PC-3 (cell line): Measurements from ENCODE around the gene AFF3. TPM values are rescaled to one million over a fixed set of nuclear protein-coding genes. Genes with fewer than 3 reads are reported as not detected.

Experiments used
- ATAC-seq: fragments of 200-7000 bp; cut with Tn5 transposase; 2 replicates; pipeline ENCODE4 v1.9.1; 2020; ENCODE audit warnings: mild to moderate bottlenecking, moderate library complexity
- BruUV-seq: library from RNA; stranded (reverse); fragments of 400-500 nt; replicated peaks from 2 replicates; lab custom pipeline; 2021; lab: Mats Ljungman, UMichigan
- CTCF ChIA-PET: fragments of 300-600 bp; sonication (Branson Sonifier 250); formaldehyde crosslinking; loops from one replicate; lab custom pipeline; 2022; ENCODE audit warnings: antibody characterized with exemption; lab: Charles Lee
- POLR2A ChIA-PET: fragments of 300-600 bp; sonication (Branson Sonifier 250); formaldehyde crosslinking; loops from one replicate; lab custom pipeline; 2022; ENCODE audit warnings: antibody characterized with exemption; ENCODE audit not compliant: unreplicated experiment; lab: Charles Lee
- DNase-seq: peaks from one replicate; pipeline ENCODE4 v3.0.0-alpha.2; 2015
- H2AFZ ChIP-seq: fragments of 300-600 bp; sonication (generic); 2 replicates; pipeline ENCODE4 v1.6.0; 2016; ENCODE audit warnings: antibody characterized with exemption, low read length
- H3F3A ChIP-seq: fragments of 300-600 bp; sonication (generic); one replicate; pipeline ENCODE4 v1.6.0; 2017; ENCODE audit warnings: antibody characterized with exemption, low read length, control low read depth, mild to moderate bottlenecking; ENCODE audit not compliant: unreplicated experiment
- H3K27ac ChIP-seq: fragments of 300-600 bp; sonication (generic); 2 replicates; pipeline ENCODE4 v1.5.1; 2016; ENCODE audit warnings: mild to moderate bottlenecking, low read length
- H3K27me3 ChIP-seq: fragments of 300-600 bp; sonication (generic); 2 replicates; pipeline ENCODE4 v1.6.1; 2016; ENCODE audit warnings: low read length, mixed read lengths
- H3K36me3 ChIP-seq: fragments of 300-600 bp; sonication (generic); 2 replicates; pipeline ENCODE4 v1.6.1; 2016; ENCODE audit warnings: low read depth, mixed run types, low read length, mixed read lengths
- H3K4me1 ChIP-seq: fragments of 300-600 bp; sonication (generic); 2 replicates; pipeline ENCODE4 v1.5.1; 2016; ENCODE audit warnings: low read length; ENCODE audit not compliant: insufficient read depth
- H3K4me2 ChIP-seq: fragments of 300-600 bp; sonication (generic); 2 replicates; pipeline ENCODE4 v1.6.0; 2016; ENCODE audit warnings: low read length
- H3K4me3 ChIP-seq: fragments of 300-600 bp; sonication (generic); 2 replicates; pipeline ENCODE4 v1.5.1; 2016; ENCODE audit warnings: mild to moderate bottlenecking, low read length, mixed read lengths
- H3K79me2 ChIP-seq: fragments of 300-600 bp; sonication (generic); 2 replicates; pipeline ENCODE4 v1.6.1; 2017; ENCODE audit warnings: low read length, mixed read lengths
- H3K9ac ChIP-seq: fragments of 300-600 bp; sonication (generic); 2 replicates; pipeline ENCODE4 v1.6.0; 2016; ENCODE audit warnings: mild to moderate bottlenecking, low read length
- H3K9me2 ChIP-seq: fragments of 300-600 bp; sonication (generic); replicated peaks from 2 replicates; pipeline ENCODE4 v1.6.1; 2016; ENCODE audit warnings: mixed run types, low read length, mixed read lengths
- H3K9me3 ChIP-seq: fragments of 300-600 bp; sonication (generic); 2 replicates; pipeline ENCODE4 v1.6.1; 2016; ENCODE audit warnings: low read length, mixed read lengths
- H4K20me1 ChIP-seq: fragments of 300-600 bp; sonication (generic); 2 replicates; pipeline ENCODE4 v1.6.1; 2016; ENCODE audit warnings: low read length, mixed read lengths
- EZH2 ChIP-seq: fragments of 300-600 bp; sonication (generic); IDR thresholded peaks from one replicate; pipeline ENCODE4 v1.6.1; 2017; ENCODE audit warnings: antibody characterized with exemption, mild to moderate bottlenecking, low read length; ENCODE audit not compliant: unreplicated experiment
- EZH2phosphoT487 ChIP-seq: fragments of 300-600 bp; sonication (generic); IDR thresholded peaks from 2 replicates; pipeline ENCODE4 v1.6.1; 2018; ENCODE audit warnings: mild to moderate bottlenecking, antibody characterized with exemption, low read length, borderline replicate concordance
- intact Hi-C: fragments of 100-400 bp; cut with micrococcal nuclease; formaldehyde crosslinking; loops from 2 replicates; pipeline ENCODE4 v1.9.0; 2023
- total RNA-seq: library from RNA; depleted of rRNA; stranded (reverse); fragments of >200 nt; gene quantifications from 2 replicates; pipeline ENCODE4 v1.2.3, GENCODE V29; 2014
- TF ChIP-seq, protein P1 (sequence below): fragments of 300-600 bp; sonication (generic); conservative IDR thresholded peaks from 2 replicates; pipeline ENCODE4 v1.5.1; 2017; ENCODE audit warnings: antibody characterized with exemption, low read depth, mild to moderate bottlenecking, low read length

Gene AFF3
- total RNA-seq, 1 experiment from 2014 or later, result 0.04 TPM

DNA sequence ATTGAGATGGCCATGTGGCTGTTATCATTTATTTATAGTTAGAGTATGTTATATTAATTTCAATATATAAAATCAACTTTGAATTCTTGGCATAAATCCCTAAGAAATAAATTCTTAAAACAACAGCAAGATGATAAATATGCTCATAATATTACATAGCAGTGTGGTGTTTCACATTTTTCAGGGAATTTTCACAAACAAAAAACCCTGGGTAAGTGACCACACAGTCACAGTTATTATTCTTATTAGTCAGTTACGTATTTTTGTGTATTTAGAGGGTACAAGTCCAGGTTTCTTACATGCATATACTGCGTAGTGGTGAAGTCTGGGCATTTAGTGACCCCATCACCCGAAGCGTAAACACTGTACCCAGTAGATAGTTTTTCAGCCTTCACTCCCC, 363.1 kb downstream of the AFF3 start:
- no peaks in the 10 kb centered on the region for H3K9me2 ChIP-seq
- H2AFZ ChIP-seq, result no peak overlapping the region
- no peaks in the 10 kb centered on the region for H3K4me1 ChIP-seq
- TF ChIP-seq EZH2phosphoT487 (no peak), EZH2 (no peak)
- TF ChIP-seq, protein P1, sequence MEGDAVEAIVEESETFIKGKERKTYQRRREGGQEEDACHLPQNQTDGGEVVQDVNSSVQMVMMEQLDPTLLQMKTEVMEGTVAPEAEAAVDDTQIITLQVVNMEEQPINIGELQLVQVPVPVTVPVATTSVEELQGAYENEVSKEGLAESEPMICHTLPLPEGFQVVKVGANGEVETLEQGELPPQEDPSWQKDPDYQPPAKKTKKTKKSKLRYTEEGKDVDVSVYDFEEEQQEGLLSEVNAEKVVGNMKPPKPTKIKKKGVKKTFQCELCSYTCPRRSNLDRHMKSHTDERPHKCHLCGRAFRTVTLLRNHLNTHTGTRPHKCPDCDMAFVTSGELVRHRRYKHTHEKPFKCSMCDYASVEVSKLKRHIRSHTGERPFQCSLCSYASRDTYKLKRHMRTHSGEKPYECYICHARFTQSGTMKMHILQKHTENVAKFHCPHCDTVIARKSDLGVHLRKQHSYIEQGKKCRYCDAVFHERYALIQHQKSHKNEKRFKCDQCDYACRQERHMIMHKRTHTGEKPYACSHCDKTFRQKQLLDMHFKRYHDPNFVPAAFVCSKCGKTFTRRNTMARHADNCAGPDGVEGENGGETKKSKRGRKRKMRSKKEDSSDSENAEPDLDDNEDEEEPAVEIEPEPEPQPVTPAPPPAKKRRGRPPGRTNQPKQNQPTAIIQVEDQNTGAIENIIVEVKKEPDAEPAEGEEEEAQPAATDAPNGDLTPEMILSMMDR, result no peak
- ATAC-seq (no peak), DNase-seq (no peak)
- H3F3A ChIP-seq, result no peaks in the 10 kb centered on the region
- no peak overlapping the region for H3K9ac ChIP-seq
- CTCF ChIA-PET, result no interaction called here
- no peaks in the 10 kb centered on the region for H3K36me3 ChIP-seq
- H3K27ac ChIP-seq, result no peak overlapping the region
- H3K27me3 ChIP-seq, result no peaks in the 10 kb centered on the region
- intact Hi-C loops, result no loop called here
- POLR2A ChIA-PET, result no interaction called here
- no TSS peak for BruUV-seq
- H3K4me2 ChIP-seq, result no peak overlapping the region
- H3K4me3 ChIP-seq, result no peak overlapping the region
- no peaks in the 10 kb centered on the region for H3K79me2 ChIP-seq
- H4K20me1 ChIP-seq, result no peaks in the 10 kb centered on the region
- no peaks in the 10 kb centered on the region for H3K9me3 ChIP-seq

DNA sequence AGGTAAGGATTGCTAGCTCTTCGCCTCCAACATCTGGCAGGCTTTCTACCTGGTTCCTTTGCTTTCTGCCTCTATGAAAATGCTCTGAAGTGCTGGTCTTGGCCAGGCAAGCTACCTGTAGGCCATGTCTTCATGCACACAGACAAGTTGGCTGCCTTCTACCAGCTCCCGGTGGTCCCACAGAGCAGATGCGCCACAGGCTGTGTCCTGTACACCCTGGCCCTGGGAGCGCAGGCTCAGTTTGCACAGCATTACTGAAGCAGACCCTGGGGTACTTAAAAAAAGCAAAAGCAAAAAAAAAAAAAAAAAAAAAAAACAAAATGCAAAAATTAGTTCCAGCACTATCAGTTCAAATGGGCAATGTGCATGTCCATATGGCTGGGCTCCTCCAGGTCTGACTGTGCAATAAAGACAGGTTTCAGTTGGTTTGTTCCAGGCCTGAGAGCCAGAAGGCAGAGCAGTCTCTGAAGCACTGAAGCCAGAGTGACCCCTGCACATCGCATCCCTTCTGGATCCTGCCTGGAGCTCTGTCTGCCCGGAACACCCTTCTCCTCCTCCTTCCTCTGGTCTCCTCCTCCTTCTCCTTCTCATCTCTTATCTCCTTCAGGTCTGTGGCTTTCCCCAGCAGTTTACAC, 364.6 kb downstream of the AFF3 start:
- Histone ChIP-seq H3K4me2 (no peak overlapping the region), H3K4me3 (no peak overlapping the region), H4K20me1 (no peaks in the 10 kb centered on the region), H3K27me3 (no peaks in the 10 kb centered on the region), H3K36me3 (no peaks in the 10 kb centered on the region), H3K27ac (no peak overlapping the region), H3K9ac (no peak overlapping the region), H3K79me2 (no peaks in the 10 kb centered on the region), H3F3A (no peaks in the 10 kb centered on the region), H3K9me2 (no peaks in the 10 kb centered on the region), H2AFZ (no peak overlapping the region), H3K9me3 (no peaks in the 10 kb centered on the region), H3K4me1 (no peaks in the 10 kb centered on the region)
- no peak for TF ChIP-seq EZH2phosphoT487
- no peak for TF ChIP-seq EZH2
- TF ChIP-seq, protein P1, result no peak
- no peak for ATAC-seq
- ChIA-PET CTCF (no interaction called here), POLR2A (no interaction called here)
- no TSS peak for BruUV-seq
- intact Hi-C loops, result no loop called here
- DNase-seq, result no peak

DNA sequence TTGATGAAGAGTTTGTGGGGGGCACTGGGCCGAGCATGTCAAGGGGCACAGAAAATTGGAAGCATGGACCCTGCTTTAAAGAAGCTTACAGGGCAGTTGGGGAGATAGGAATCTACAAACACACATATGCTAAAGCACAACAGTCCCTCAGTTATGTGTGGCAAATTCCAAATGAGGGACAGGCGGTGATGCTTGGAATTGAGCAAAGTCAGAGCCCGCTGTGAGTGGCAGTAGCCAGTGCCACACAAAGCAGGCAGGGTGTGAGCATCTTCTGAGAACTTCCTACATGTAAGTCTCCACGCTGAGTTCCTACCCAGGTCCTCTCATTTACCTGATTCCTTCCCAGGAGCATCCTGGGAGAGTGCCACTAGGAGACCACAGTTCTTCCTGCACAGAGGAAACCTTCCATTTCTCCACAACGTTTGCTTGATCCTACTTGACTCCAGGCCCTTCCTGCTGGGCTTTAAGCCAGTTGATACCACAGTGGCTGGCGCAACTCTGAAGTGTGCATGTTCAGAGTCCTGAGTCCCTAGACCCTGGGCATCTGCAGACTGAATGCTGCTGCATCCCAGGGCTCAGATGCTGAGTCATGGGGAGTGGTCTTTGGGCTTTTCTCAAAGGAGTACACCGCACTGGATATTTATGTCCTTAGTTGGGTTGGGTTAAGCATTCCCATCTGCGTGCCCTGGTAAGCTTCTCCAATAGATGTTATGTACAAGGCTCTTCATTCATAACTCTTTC, 365.3 kb downstream of the AFF3 start:
- Histone ChIP-seq H3K4me2 (no peak overlapping the region), H3K9me2 (no peaks in the 10 kb centered on the region), H3K9me3 (no peaks in the 10 kb centered on the region), H3K27me3 (no peaks in the 10 kb centered on the region), H3K9ac (no peak overlapping the region), H3K4me3 (no peak overlapping the region), H3K4me1 (no peaks in the 10 kb centered on the region), H3K36me3 (no peaks in the 10 kb centered on the region), H3F3A (no peaks in the 10 kb centered on the region), H4K20me1 (no peaks in the 10 kb centered on the region), H3K27ac (no peak overlapping the region), H2AFZ (no peak overlapping the region), H3K79me2 (no peaks in the 10 kb centered on the region)
- TF ChIP-seq, protein P1, result no peak
- TF ChIP-seq EZH2phosphoT487 (no peak), EZH2 (no peak)
- ChIA-PET CTCF (no interaction called here), POLR2A (no interaction called here)
- intact Hi-C loops, result no loop called here
- no TSS peak for BruUV-seq
- no peak for DNase-seq
- no peak for ATAC-seq
